Dendritic cell treated with granulocyte-macrophage colony-stimulating factor and Interleukin-4, amounts not matched to agents 40 ng/mL and 50 ng/mL, for 4 days (primary cell): ENCODE measurements around the gene LBHD2.

Experiments used
- H3K27ac Mint-ChIP-seq: one replicate; pipeline ENCODE4 v1.8.0; 2022; ENCODE audit warnings: mild to moderate bottlenecking, mixed read lengths
- H3K27me3 Mint-ChIP-seq: one replicate; pipeline ENCODE4 v1.8.0; 2022; ENCODE audit warnings: mild to moderate bottlenecking, mixed read lengths
- H3K36me3 Mint-ChIP-seq: one replicate; pipeline ENCODE4 v1.8.0; 2022; ENCODE audit warnings: low read depth, mixed read lengths
- H3K4me1 Mint-ChIP-seq: one replicate; pipeline ENCODE4 v1.8.0; 2022; ENCODE audit warnings: low read depth, mixed read lengths
- H3K4me3 Mint-ChIP-seq: one replicate; pipeline ENCODE4 v1.8.0; 2022; ENCODE audit warnings: mild to moderate bottlenecking, moderate library complexity, mixed read lengths
- H3K9me3 Mint-ChIP-seq: one replicate; pipeline ENCODE4 v1.8.0; 2022; ENCODE audit warnings: mixed read lengths
- intact Hi-C: fragments of 100-400 bp; cut with micrococcal nuclease; formaldehyde crosslinking; loops from one replicate; pipeline ENCODE4 v1.15.0; 2022

Gene LBHD2

DNA sequence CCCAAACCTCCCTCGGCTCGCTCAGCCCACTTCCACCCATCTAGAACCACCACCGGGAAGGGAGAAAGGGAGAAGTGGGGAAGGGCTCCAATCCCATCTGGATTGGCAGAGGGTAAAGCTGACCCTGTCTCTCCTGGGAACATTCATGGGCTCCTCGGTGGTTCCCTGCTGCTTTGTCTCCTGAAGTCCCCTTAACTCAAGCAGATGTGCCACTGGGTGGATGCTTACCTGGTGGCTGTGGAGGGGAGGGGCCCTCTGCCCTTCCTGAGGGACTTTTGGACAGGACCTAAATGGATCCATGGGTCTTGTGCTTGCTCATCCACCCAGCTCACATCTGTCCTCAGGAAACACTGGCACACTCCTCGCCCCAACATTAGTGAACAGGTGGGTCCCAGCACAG is 24.5 kb upstream of the LBHD2 start:
- Mint-ChIP-seq H3K4me1 (peaks cover 47% of the 10 kb centered on the region), H3K27ac (no peak overlapping the region), H3K4me3 (no peak overlapping the region), H3K36me3 (peaks cover 13% of the 10 kb centered on the region), H3K27me3 (peaks cover 51% of the 10 kb centered on the region), H3K9me3 (no peaks in the 10 kb centered on the region)
- intact Hi-C loops = no loop called here

- no peak overlapping the region for H3K27ac Mint-ChIP-seq
- no peak overlapping the region for H3K4me3 Mint-ChIP-seq
- peaks cover 4% of the 10 kb centered on the region for H3K36me3 Mint-ChIP-seq
- peaks cover 27% of the 10 kb centered on the region for H3K4me1 Mint-ChIP-seq
- intact Hi-C loops = no loop called here
- H3K9me3 Mint-ChIP-seq = no peaks in the 10 kb centered on the region
- H3K27me3 Mint-ChIP-seq = peaks cover 63% of the 10 kb centered on the region
Observed at GRCh38 chr14:103061482-103061976, 22.5 kb upstream of the LBHD2 start.

DNA sequence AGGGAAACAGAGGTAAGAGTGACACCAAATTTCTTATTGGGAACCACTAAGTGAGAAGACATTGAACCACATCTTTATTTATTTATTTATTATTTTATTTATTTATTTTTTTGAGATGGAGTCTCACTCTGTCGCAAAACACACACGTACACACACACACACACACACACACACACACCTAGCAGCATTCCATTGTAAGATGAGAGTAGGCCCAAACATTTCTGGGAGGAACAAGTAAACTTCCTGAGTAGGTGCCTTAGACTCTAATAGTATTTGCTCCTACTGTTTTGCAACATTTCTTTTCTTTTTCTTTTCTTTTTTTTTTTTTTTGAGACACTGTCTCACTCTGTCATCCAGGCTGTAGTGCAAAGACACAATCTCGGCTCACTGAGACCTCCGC is 19.6 kb upstream of the LBHD2 start:
- no peaks in the 10 kb centered on the region for H3K9me3 Mint-ChIP-seq
- H3K4me1 Mint-ChIP-seq = peaks cover 34% of the 10 kb centered on the region
- H3K36me3 Mint-ChIP-seq = no peaks in the 10 kb centered on the region
- peaks cover 53% of the 10 kb centered on the region for H3K27me3 Mint-ChIP-seq
- H3K27ac Mint-ChIP-seq = no peak overlapping the region
- H3K4me3 Mint-ChIP-seq = no peak overlapping the region
- intact Hi-C loops = no loop called here

DNA sequence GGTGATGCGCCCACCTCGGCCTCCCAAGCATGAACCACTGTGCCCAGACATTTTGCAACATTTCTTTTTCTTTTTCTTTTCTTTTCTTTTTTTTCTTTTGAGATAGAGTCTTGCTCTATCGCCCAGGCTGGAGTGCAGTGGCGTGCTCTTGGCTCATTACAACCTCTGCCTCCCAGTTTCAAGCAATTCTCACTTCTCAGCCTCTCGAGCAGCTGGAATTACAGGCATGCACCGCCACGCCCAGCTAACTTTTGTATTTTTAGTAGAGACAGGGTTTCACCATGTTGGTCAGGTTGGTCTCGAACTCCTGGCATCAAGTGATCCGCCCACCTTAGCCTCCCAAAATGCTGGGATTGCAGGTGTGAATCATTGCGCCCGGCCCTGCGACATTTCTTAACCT is 19.0 kb upstream of the LBHD2 start:
- intact Hi-C loops = no loop called here
- peaks cover 50% of the 10 kb centered on the region for H3K27me3 Mint-ChIP-seq
- H3K4me1 Mint-ChIP-seq = peaks cover 33% of the 10 kb centered on the region
- H3K9me3 Mint-ChIP-seq = no peaks in the 10 kb centered on the region
- H3K4me3 Mint-ChIP-seq = no peak overlapping the region
- H3K36me3 Mint-ChIP-seq = no peaks in the 10 kb centered on the region
- H3K27ac Mint-ChIP-seq = no peak overlapping the region

GRCh38 chr14:103065861-103066260 is 18.1 kb upstream of the LBHD2 start:
- Mint-ChIP-seq H3K9me3 (no peaks in the 10 kb centered on the region), H3K4me3 (no peak overlapping the region), H3K36me3 (no peaks in the 10 kb centered on the region), H3K4me1 (peaks cover 38% of the 10 kb centered on the region), H3K27ac (no peak overlapping the region), H3K27me3 (peaks cover 42% of the 10 kb centered on the region)
- intact Hi-C loops = no loop called here

- Mint-ChIP-seq H3K27me3 (peaks cover 43% of the 10 kb centered on the region), H3K9me3 (no peaks in the 10 kb centered on the region), H3K36me3 (no peaks in the 10 kb centered on the region), H3K4me1 (peaks cover 44% of the 10 kb centered on the region), H3K4me3 (no peak overlapping the region), H3K27ac (no peak overlapping the region)
- intact Hi-C loops = no loop called here
Observed at GRCh38 chr14:103066399-103066798, 17.6 kb upstream of the LBHD2 start.

GRCh38 chr14:103067231-103067954 is 16.6 kb upstream of the LBHD2 start:
- no peaks in the 10 kb centered on the region for H3K36me3 Mint-ChIP-seq
- no peaks in the 10 kb centered on the region for H3K9me3 Mint-ChIP-seq
- intact Hi-C loops = no loop called here
- peaks cover 36% of the 10 kb centered on the region for H3K27me3 Mint-ChIP-seq
- peak overlapping the region; percentile 91 for H3K27ac Mint-ChIP-seq
- H3K4me3 Mint-ChIP-seq = peak overlapping the region; percentile 21
- H3K4me1 Mint-ChIP-seq = peaks cover 51% of the 10 kb centered on the region

GRCh38 chr14:103068351-103069073 is 15.5 kb upstream of the LBHD2 start:
- Mint-ChIP-seq H3K4me1 (peaks cover 61% of the 10 kb centered on the region), H3K9me3 (no peaks in the 10 kb centered on the region), H3K27me3 (peaks cover 42% of the 10 kb centered on the region), H3K27ac (peak overlapping the region; percentile 91), H3K4me3 (peak overlapping the region; percentile 11), H3K36me3 (no peaks in the 10 kb centered on the region)
- intact Hi-C loops = no loop called here

- H3K36me3 Mint-ChIP-seq = no peaks in the 10 kb centered on the region
- H3K27ac Mint-ChIP-seq = peak overlapping the region; percentile 79
- intact Hi-C loops = no loop called here
- H3K4me3 Mint-ChIP-seq = no peak overlapping the region
- peaks cover 37% of the 10 kb centered on the region for H3K27me3 Mint-ChIP-seq
- H3K4me1 Mint-ChIP-seq = peaks cover 75% of the 10 kb centered on the region
- no peaks in the 10 kb centered on the region for H3K9me3 Mint-ChIP-seq
Observed at GRCh38 chr14:103070263-103070885, 13.6 kb upstream of the LBHD2 start.

DNA sequence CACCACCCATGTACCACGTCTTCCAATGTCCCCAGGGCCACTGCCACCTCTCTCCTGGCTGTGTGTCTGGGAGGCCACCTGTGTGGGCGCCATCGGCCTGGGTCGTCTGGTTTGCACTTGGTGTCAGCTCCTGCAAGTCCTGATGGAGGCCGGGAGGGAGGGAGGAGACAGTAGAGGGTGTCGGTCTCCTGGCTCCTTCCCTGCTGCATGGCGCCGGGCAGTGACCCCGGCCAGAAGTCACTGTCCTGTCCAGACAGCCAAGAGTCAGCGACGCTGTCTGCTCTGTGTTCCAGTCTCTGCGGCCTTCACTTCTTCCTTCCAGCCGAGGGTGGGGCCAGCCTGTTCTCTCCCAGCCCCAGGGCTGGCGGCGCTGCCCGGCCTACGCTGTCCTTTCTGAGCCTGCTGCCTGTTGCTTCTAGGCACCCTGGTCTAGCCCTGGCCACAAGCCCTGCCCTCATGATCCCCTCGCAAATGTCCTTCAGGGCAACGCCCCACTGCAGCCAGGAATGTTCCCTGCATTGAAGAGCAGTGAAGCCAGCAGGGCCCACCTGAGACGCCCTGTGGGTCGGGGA is 13.0 kb upstream of the LBHD2 start:
- peaks cover 31% of the 10 kb centered on the region for H3K27me3 Mint-ChIP-seq
- H3K36me3 Mint-ChIP-seq = no peaks in the 10 kb centered on the region
- intact Hi-C loops = no loop called here

DNA sequence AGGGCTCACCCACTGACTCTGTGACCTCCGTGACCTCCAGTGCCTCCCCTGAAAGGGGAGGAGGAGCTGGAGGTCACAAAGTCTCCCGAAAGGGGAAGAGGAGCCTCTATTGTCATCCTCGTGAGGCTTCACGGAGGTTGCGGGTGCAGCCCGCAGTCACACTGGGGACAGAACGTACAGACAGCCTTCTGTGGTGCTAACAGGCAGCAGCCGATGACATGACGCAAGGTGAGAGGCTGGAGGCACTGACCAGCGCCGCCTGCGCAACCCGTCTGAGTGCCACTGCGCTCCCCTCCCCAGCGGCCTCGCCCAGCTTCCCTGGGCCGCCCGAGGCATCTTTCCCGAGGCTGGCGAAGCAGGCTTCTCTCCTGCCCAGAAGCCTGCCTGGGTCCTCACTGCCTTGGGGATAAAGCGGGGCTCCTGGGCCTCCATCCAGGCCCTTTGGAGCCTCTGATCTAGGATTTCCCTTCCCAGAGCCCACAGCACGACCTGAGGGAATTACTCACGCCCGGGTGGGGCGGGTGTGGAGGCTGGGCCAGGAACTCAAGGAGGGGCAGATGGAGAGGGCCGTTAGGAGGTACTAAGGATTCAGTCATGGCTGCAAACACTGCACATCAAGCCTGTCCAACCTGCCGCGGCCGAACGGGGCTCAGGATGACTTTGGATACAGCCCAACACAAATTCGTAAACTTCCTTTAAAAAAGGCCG is 12.3 kb upstream of the LBHD2 start:
- Mint-ChIP-seq H3K36me3 (no peaks in the 10 kb centered on the region), H3K4me3 (no peak overlapping the region), H3K4me1 (peaks cover 76% of the 10 kb centered on the region), H3K27ac (peak overlapping the region; percentile 79), H3K27me3 (peaks cover 31% of the 10 kb centered on the region), H3K9me3 (no peaks in the 10 kb centered on the region)
- intact Hi-C loops = no loop called here

More for the DNA sequence above, 13.0 kb upstream of the LBHD2 start:
- Mint-ChIP-seq H3K4me3 (no peak overlapping the region), H3K9me3 (no peaks in the 10 kb centered on the region), H3K27ac (peak overlapping the region; percentile 79), H3K4me1 (peaks cover 76% of the 10 kb centered on the region)

DNA sequence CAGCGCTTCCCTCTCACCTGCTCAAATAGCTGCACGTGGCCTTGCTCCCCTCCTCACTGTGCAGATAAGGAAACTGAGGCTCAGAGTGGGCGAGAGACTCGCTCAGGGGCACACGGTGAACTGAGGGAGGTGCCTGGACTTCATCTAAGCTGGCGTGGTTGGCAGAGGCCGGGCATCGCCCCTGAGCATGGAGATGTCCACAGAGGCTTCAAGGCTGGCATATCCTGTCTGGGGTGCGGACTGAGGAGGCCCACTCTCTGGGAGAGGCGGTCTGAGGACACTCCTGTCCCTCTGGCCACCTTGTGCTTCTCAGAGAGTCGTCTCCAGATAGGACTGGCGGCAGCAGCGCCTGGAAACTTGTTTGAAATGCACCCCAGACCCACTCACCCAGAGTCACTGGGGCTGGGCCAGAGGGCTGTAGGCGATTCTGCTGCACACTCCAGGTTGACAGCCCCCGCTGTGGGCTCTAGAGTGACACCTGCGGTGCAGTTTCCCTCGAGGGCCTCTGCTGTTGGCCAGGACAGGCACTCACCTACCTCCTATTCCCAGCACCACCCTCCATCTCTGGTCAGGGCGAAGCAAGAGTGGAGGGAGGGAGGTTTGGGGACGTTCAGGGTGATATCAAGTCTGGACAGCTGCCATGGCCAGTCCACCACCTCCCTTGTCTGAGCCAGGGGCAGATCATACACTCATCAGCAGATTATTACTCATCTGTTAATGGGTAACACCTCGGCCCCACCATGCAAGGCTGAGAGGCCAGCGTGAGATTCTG is 11.2 kb upstream of the LBHD2 start:
- H3K36me3 Mint-ChIP-seq = no peaks in the 10 kb centered on the region
- H3K4me1 Mint-ChIP-seq = peaks cover 69% of the 10 kb centered on the region
- intact Hi-C loops = no loop called here
- H3K9me3 Mint-ChIP-seq = no peaks in the 10 kb centered on the region
- peak overlapping the region; percentile 79 for H3K27ac Mint-ChIP-seq
- no peak overlapping the region for H3K4me3 Mint-ChIP-seq
- peaks cover 32% of the 10 kb centered on the region for H3K27me3 Mint-ChIP-seq

DNA sequence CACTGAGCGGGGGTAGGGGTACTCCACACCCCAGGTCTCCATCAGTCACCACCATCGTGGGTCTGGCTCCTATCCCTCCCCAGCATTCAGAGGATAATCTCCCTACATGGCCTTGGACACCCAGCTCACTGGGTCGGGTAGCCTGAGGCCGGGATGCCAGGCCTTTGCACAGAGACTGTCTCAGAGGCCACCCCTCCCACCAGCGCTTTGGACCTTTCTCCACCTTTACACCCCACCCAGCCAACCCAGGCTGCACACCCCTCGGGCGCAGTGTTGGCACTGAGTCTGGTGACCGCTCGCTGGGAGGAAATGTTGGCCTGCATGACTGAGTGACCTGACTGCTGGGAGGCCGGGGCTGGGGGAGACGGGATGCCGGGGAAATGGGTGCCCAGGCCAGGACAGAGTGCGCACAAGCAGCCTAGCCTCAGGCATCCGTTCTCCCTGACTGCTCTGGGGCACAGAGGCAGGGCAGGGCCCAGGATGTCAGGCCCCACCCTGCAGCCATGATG is 10.6 kb upstream of the LBHD2 start:
- Mint-ChIP-seq H3K27me3 (peaks cover 34% of the 10 kb centered on the region), H3K4me3 (no peak overlapping the region), H3K9me3 (no peaks in the 10 kb centered on the region), H3K27ac (peak overlapping the region; percentile 79), H3K36me3 (no peaks in the 10 kb centered on the region), H3K4me1 (peaks cover 63% of the 10 kb centered on the region)
- intact Hi-C loops = no loop called here
